Activated naive CD4-positive, alpha-beta T cell treated with anti-CD3 and anti-CD28 coated beads for 36 hours (primary cell): ENCODE measurements around the gene RBM23. TPM values are rescaled to one million over a fixed set of nuclear protein-coding genes. Genes with fewer than 3 reads are reported as not detected.
A peak's percentile ranks its signal among the peaks of the same experiment; 100 is the strongest.
"Not testable (repeated sequence)": the region's sequence is repeated elsewhere in the genome, so short reads cannot be mapped to it uniquely, and the experiment has no call there.

Source experiments
- CTCF ChIA-PET: fragments of 350-600 bp; sonication (Branson Sonifier 250); formaldehyde crosslinking; loops from one replicate; lab custom pipeline; 2021; ENCODE audit warnings: antibody characterized with exemption; lab: Charles Lee
- DNase-seq: peaks from one replicate; pipeline ENCODE4 v3.0.0-alpha.2; 2020
- H3K27ac Mint-ChIP-seq: one replicate; pipeline ENCODE4 v1.8.0; 2021; ENCODE audit warnings: mild to moderate bottlenecking, mixed read lengths
- H3K27me3 Mint-ChIP-seq: one replicate; pipeline ENCODE4 v1.8.0; 2021; ENCODE audit warnings: low read depth, mixed read lengths
- H3K36me3 Mint-ChIP-seq: one replicate; pipeline ENCODE4 v1.8.0; 2021; ENCODE audit warnings: low read depth, mixed read lengths
- H3K4me1 Mint-ChIP-seq: one replicate; pipeline ENCODE4 v1.8.0; 2021; ENCODE audit warnings: low read depth, mixed read lengths
- H3K4me3 Mint-ChIP-seq: one replicate; pipeline ENCODE4 v1.8.0; 2021; ENCODE audit warnings: mild to moderate bottlenecking, moderate library complexity, mixed read lengths
- H3K9me3 Mint-ChIP-seq: one replicate; pipeline ENCODE4 v1.8.0; 2021; ENCODE audit warnings: mixed read lengths
- intact Hi-C: fragments of 100-400 bp; cut with micrococcal nuclease; formaldehyde crosslinking; loops from one replicate; pipeline ENCODE4 v1.15.1; 2023
- total RNA-seq, 2 experiments: library from RNA; stranded (reverse); gene quantifications; one replicate each; pipeline ENCODE4 v1.2.3, GENCODE V29; 2021

RBM23 gene
- total RNA-seq, 2 experiments from 2014 or later: 53.5 to 61.2 TPM

DNA sequence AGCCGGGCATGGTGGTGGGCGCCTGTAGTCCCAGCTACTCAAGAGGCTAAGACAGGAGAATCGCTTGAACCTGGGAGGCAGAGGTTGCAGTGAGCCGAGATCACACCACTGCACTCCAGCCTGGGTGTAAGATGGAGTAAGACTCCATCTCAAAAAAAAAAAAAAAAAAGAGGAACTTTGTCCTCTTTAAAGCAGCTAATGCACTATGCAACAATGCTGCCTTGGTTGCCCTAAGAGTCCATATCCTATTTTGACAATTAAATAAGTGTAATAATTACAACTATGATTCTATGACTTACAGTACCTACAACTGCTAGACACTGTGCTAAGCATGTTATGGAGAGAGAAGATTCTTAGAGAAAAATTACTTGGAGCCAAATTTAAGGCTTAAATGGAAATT is 4.1 kb downstream of the RBM23 start:
- H3K4me3 Mint-ChIP-seq, H3K27me3 Mint-ChIP-seq, H3K9me3 Mint-ChIP-seq, H3K27ac Mint-ChIP-seq, intact Hi-C loops, DNase-seq: not testable (repeated sequence)
- CTCF ChIA-PET: interaction anchor here (0.7 kb wide), 1 partner anchor 44 kb away, joined by 4 read pairs; no protein-coding TSS in a partner anchor
- H3K36me3 Mint-ChIP-seq: peaks cover 29% of the 10 kb centered on the region
- peaks cover 54% of the 10 kb centered on the region for H3K4me1 Mint-ChIP-seq

DNA sequence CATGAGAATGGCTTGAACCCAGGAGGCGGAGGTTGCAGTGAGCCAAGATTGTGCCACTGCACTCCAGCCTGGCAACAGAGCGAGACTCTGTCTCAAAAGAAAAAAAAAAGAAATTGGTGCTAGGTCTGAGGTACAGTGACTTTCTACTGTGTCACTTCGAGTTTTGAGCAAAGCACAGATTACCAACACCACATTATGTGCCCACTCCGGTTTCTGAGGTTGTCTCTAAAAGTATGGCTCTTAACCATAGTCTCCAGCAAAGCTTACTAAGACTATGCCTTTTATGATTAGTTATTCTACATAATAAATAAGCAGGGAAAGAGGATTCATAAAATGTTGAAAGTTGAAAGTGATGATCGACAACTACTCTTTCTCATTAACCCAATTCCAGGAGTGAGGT is 8.0 kb downstream of the RBM23 start:
- DNase-seq: no peak
- Mint-ChIP-seq H3K36me3 (peaks cover 36% of the 10 kb centered on the region), H3K27ac (no peak overlapping the region), H3K9me3 (no peaks in the 10 kb centered on the region), H3K4me3 (no peak overlapping the region), H3K4me1 (peaks cover 31% of the 10 kb centered on the region), H3K27me3 (no peaks in the 10 kb centered on the region)
- intact Hi-C loops: no loop called here
- CTCF ChIA-PET: interaction anchor here (0.8 to 2.1 kb wide), 5 partner anchors 8 to 76 kb away, joined by 3 to 6 read pairs (median 3); no protein-coding TSS in a partner anchor

DNA sequence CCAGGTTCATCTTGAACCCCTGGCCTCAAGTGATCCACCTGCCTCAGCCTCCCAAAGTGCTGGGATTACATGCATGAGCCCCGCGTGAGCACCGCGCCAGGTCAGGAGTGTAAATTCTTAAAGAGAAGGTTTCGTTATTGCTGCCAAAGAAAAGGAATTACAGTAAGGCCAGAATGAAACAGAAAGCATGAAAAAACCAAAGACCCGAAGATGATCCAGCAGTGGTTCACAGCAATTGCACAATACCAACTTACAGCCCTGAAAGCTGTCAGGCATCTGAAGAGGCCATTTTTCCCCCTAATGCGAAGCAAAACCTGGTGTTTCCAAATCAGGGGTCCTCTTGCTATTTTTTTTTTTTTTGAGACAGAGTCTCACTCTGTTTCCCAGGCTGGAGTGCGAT is 10.3 kb downstream of the RBM23 start:
- Mint-ChIP-seq H3K36me3 (peaks cover 48% of the 10 kb centered on the region), H3K9me3 (no peaks in the 10 kb centered on the region), H3K27ac (no peak overlapping the region), H3K4me3 (no peak overlapping the region), H3K4me1 (peaks cover 23% of the 10 kb centered on the region), H3K27me3 (no peaks in the 10 kb centered on the region)
- intact Hi-C loops: no loop called here
- no peak for DNase-seq
- CTCF ChIA-PET: interaction anchor here (0.7 to 1.8 kb wide), 3 partner anchors 36 to 339 kb away, joined by 3 to 5 read pairs (median 4); no protein-coding TSS in a partner anchor

GRCh38 chr14:22907429-22907828 is 11.5 kb downstream of the RBM23 start:
- Mint-ChIP-seq H3K4me1 (peaks cover 21% of the 10 kb centered on the region), H3K4me3 (no peak overlapping the region), H3K27me3 (no peaks in the 10 kb centered on the region), H3K9me3 (no peaks in the 10 kb centered on the region), H3K27ac (no peak overlapping the region), H3K36me3 (peaks cover 47% of the 10 kb centered on the region)
- no peak for DNase-seq
- CTCF ChIA-PET: interaction anchor here (0.9 to 1.8 kb wide), 5 partner anchors 10 to 161 kb away, joined by 3 to 6 read pairs (median 4); no protein-coding TSS in a partner anchor
- intact Hi-C loops: no loop called here

DNA sequence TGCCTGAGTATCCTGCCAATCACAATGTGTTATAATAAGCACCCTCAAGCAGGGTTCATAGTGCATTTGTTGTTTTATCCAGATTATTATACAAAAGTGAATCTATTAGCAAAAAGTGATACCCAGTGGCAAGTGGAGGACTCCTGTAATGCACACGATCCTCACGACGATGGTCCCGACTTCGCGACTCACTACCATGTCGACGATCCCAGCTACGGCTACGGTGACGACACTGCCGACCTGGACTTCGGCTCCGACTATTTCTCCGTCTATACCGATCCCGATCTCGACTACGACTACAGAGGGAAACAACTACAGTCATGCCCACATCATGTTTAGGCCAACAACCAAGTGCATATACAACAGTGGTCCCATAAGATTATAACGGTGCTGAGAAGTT is 12.9 kb downstream of the RBM23 start:
- no peak for DNase-seq
- Mint-ChIP-seq H3K27ac (no peak overlapping the region), H3K4me1 (peaks cover 8% of the 10 kb centered on the region), H3K9me3 (no peaks in the 10 kb centered on the region), H3K4me3 (no peak overlapping the region), H3K36me3 (peaks cover 48% of the 10 kb centered on the region), H3K27me3 (no peaks in the 10 kb centered on the region)
- CTCF ChIA-PET: no interaction called here
- intact Hi-C loops: no loop called here

DNA sequence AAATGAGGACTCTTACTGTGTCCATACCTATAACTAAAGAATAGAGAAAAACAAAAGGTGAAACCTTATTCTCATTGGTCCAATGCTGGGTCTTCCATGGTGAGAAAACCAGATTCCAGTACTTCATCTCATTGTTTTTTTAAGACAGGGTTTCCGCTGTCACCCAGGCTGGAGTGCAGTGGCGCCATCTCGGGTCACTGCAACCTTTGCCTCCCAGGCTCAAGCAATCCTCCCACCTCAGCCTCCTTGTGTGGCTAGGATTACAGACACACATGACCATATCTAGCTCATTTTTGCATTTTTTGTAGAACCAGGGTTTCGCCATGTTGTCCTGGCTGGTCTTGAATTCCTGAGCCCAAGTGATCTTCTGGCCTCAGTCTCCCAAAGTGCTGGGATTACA is 13.3 kb downstream of the RBM23 start:
- DNase-seq: no peak
- Mint-ChIP-seq H3K4me3 (no peak overlapping the region), H3K4me1 (peaks cover 4% of the 10 kb centered on the region), H3K9me3 (no peaks in the 10 kb centered on the region), H3K27me3 (no peaks in the 10 kb centered on the region), H3K27ac (no peak overlapping the region), H3K36me3 (peaks cover 48% of the 10 kb centered on the region)
- intact Hi-C loops: no loop called here
- CTCF ChIA-PET: interaction anchor here (0.9 to 1.0 kb wide), 2 partner anchors 22 to 35 kb away, joined by 3 to 4 read pairs; partner anchors contain the start of gene LRP10

DNA sequence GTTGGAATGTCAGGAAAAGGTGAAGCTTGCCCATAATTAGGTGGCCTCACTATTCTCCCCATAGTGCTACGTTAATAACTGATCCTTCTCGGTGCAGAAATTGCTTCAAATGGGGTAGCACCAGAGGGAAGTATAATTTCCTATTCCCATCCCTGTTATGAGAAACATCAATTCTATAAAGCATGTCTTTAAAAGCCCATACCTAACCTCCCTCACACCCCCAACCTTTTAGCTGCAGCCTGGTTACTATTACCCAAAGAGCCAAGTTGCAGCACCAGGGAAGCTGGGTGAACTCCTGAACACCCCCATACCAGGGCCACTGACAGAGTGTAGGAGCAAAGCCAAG is 15.2 kb downstream of the RBM23 start:
- Mint-ChIP-seq H3K27me3 (no peaks in the 10 kb centered on the region), H3K4me3 (no peak overlapping the region), H3K4me1 (peaks cover 4% of the 10 kb centered on the region), H3K9me3 (no peaks in the 10 kb centered on the region), H3K36me3 (peaks cover 45% of the 10 kb centered on the region), H3K27ac (no peak overlapping the region)
- no peak for DNase-seq
- CTCF ChIA-PET: interaction anchor here (3.8 to 6.7 kb wide), 3 partner anchors 18 to 80 kb away, joined by 17 to 80 read pairs (median 72); partner anchors contain the start of genes LRP10 and REM2
- intact Hi-C loops: no loop called here

DNA sequence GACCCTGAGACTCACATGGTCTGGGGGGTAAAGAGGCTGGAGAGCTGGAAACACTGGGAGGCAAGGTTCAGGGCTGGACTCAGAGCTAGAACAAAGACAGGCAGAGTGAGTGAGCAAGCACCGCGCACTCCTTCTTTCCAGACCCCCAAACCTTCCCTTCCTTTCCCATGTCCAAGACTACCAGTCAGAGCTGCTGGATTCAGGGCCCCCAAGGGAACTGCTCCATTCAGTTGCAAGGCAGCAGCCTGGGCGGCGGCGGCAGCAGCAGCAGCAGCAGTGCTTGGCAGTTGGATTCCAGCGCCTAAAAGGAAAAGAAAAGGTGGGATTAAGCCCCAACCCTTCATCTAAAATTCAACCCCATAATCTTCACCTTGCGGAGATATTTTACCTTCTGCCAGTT is 17.1 kb downstream of the RBM23 start:
- Mint-ChIP-seq H3K36me3 (peaks cover 39% of the 10 kb centered on the region), H3K27ac (no peak overlapping the region), H3K27me3 (no peaks in the 10 kb centered on the region), H3K9me3 (no peaks in the 10 kb centered on the region), H3K4me1 (peaks cover 12% of the 10 kb centered on the region), H3K4me3 (no peak overlapping the region)
- intact Hi-C loops: no loop called here
- CTCF ChIA-PET: interaction anchor here (0.5 to 6.7 kb wide), 15 partner anchors 9 to 332 kb away, joined by 3 to 80 read pairs (median 6); partner anchors contain the start of genes LRP10 and REM2
- no peak for DNase-seq

- no peak overlapping the region for H3K27ac Mint-ChIP-seq
- H3K27me3 Mint-ChIP-seq: no peaks in the 10 kb centered on the region
- CTCF ChIA-PET: interaction anchor here (0.6 to 6.7 kb wide), 18 partner anchors 15 to 1079 kb away, joined by 3 to 80 read pairs (median 4); partner anchors contain the start of genes LRP10 and REM2
- peak; percentile 64 for DNase-seq
- no peaks in the 10 kb centered on the region for H3K9me3 Mint-ChIP-seq
- H3K4me1 Mint-ChIP-seq: peaks cover 12% of the 10 kb centered on the region
- peaks cover 26% of the 10 kb centered on the region for H3K36me3 Mint-ChIP-seq
- H3K4me3 Mint-ChIP-seq: no peak overlapping the region
- intact Hi-C loops: loop anchor here (1.0 kb wide), 5 partner anchors 12 to 77 kb away; no protein-coding TSS in a partner anchor
These were observed 18.7 kb downstream of the RBM23 start for GRCh38 chr14:22900081-22900799.

GRCh38 chr14:22898302-22899090 is 20.5 kb downstream of the RBM23 start:
- Mint-ChIP-seq H3K9me3 (no peaks in the 10 kb centered on the region), H3K4me3 (no peak overlapping the region), H3K4me1 (peaks cover 12% of the 10 kb centered on the region), H3K27ac (no peak overlapping the region), H3K36me3 (peaks cover 13% of the 10 kb centered on the region), H3K27me3 (no peaks in the 10 kb centered on the region)
- intact Hi-C loops: no loop called here
- CTCF ChIA-PET: interaction anchor here (0.6 to 6.7 kb wide), 7 partner anchors 12 to 214 kb away, joined by 3 to 72 read pairs (median 3); partner anchors contain the start of genes RBM23 and REM2
- DNase-seq: peak; percentile 42

DNA sequence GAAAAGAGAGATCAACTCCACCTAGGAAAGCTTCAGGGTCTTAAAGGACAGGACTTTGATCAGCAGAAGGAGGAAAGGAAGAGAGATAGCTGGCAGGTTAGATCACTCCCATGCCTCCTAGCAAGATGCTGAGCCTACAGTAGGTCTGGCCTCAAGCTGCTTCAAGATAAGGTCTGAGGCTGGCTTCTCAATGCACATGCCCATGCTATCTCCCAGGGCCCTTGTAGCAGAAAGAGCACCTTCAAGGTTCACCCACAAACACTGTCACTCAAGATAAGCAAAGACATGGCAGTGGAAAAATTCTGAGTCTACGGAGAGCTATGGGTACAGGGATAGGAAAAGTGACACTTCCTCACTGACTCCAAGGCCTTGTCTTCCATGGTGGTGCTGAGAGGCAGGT is 21.6 kb downstream of the RBM23 start:
- Mint-ChIP-seq H3K4me1 (peaks cover 12% of the 10 kb centered on the region), H3K36me3 (peaks cover 12% of the 10 kb centered on the region), H3K27ac (no peak overlapping the region), H3K4me3 (no peak overlapping the region), H3K27me3 (no peaks in the 10 kb centered on the region), H3K9me3 (no peaks in the 10 kb centered on the region)
- no peak for DNase-seq
- CTCF ChIA-PET: interaction anchor here (1.3 to 6.7 kb wide), 7 partner anchors 10 to 171 kb away, joined by 3 to 72 read pairs (median 3); partner anchors contain the start of genes LRP10 and REM2
- intact Hi-C loops: no loop called here

GRCh38 chr14:22896760-22897159 is 22.2 kb downstream of the RBM23 start:
- CTCF ChIA-PET: interaction anchor here (0.8 to 3.1 kb wide), 8 partner anchors 11 to 172 kb away, joined by 3 to 27 read pairs (median 4); partner anchors contain the start of gene LRP10
- Mint-ChIP-seq H3K4me3 (no peak overlapping the region), H3K27me3 (no peaks in the 10 kb centered on the region), H3K4me1 (peaks cover 12% of the 10 kb centered on the region), H3K27ac (no peak overlapping the region), H3K36me3 (peaks cover 7% of the 10 kb centered on the region), H3K9me3 (no peaks in the 10 kb centered on the region)
- intact Hi-C loops: no loop called here
- DNase-seq: no peak
